KMS-11 (cell line): ENCODE data around the gene GPC3.

Experiments used
- H2AFZ ChIP-seq: fragments of 200-600 bp; sonication (generic); 2 replicates; pipeline ENCODE4 v1.6.1; 2016; ENCODE audit warnings: antibody characterized with exemption, mixed run types, low read depth
- H3K27ac ChIP-seq: fragments of 200-600 bp; sonication (generic); 2 replicates; pipeline ENCODE4 v1.6.1; 2016; ENCODE audit warnings: mild to moderate bottlenecking, mixed run types
- H3K27me3 ChIP-seq: fragments of 200-600 bp; sonication (generic); 2 replicates; pipeline ENCODE4 v1.6.1; 2017; ENCODE audit warnings: mild to moderate bottlenecking, low read depth, mixed run types, moderate library complexity; ENCODE audit not compliant: insufficient read depth
- H3K36me3 ChIP-seq: fragments of 200-600 bp; sonication (generic); 2 replicates; pipeline ENCODE4 v1.6.1; 2017; ENCODE audit warnings: mild to moderate bottlenecking, mixed run types; ENCODE audit not compliant: insufficient read depth
- H3K4me1 ChIP-seq: fragments of 200-600 bp; sonication (generic); 2 replicates; pipeline ENCODE4 v1.6.1; 2016; ENCODE audit warnings: mild to moderate bottlenecking, low read depth, mixed run types; ENCODE audit not compliant: poor library complexity, severe bottlenecking
- H3K4me2 ChIP-seq: fragments of 200-600 bp; sonication (generic); 2 replicates; pipeline ENCODE4 v1.7.0; 2016; ENCODE audit warnings: mild to moderate bottlenecking, mixed run types
- H3K4me3 ChIP-seq: fragments of 200-600 bp; sonication (generic); IDR thresholded peaks from 2 replicates; pipeline ENCODE4 v1.6.1; 2017; ENCODE audit warnings: low read depth, low read length, mixed read lengths; ENCODE audit not compliant: insufficient read depth
- H3K79me2 ChIP-seq: fragments of 200-600 bp; sonication (generic); 2 replicates; pipeline ENCODE4 v1.6.1; 2016; ENCODE audit warnings: low read depth, mixed run types; ENCODE audit not compliant: insufficient read depth
- H3K9ac ChIP-seq: fragments of 200-600 bp; sonication (generic); 2 replicates; pipeline ENCODE4 v1.6.1; 2016; ENCODE audit warnings: mild to moderate bottlenecking, mixed run types
- H4K20me1 ChIP-seq: fragments of 200-600 bp; sonication (generic); 2 replicates; pipeline ENCODE4 v1.6.1; 2016; ENCODE audit warnings: mild to moderate bottlenecking, mixed run types; ENCODE audit not compliant: insufficient read depth
- TF ChIP-seq, protein P1 (sequence below): fragments of 200-600 bp; sonication (generic); conservative IDR thresholded peaks from 2 replicates; pipeline ENCODE4 v1.6.1; 2017; ENCODE audit warnings: low read depth, mild to moderate bottlenecking, antibody characterized with exemption, low read length, moderate library complexity, mixed read lengths

The GPC3 gene

DNA sequence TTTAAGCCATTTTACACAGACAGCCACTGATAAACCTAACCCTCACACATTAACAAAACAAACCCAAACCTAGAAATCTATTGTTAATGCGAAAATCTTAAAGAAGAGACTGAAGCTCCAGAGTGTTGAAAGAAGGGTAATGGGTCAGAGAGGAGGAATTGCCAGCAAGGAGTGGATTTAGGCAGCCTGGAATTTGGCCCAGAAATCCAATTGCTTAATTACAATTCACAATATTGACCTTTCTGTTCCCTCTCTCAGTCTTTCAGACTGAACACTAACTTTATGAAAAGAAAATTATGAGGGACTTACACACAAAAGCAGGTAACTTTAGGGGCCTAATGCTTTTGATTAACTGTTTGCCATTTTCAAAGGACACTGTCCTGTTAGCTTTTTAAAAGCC is 384.9 kb downstream of the GPC3 start:
- Histone ChIP-seq H3K79me2 (no peaks in the 10 kb centered on the region), H3K4me3 (no peak overlapping the region), H3K4me2 (no peak overlapping the region), H3K9ac (no peak overlapping the region), H3K27me3 (no peaks in the 10 kb centered on the region), H4K20me1 (no peaks in the 10 kb centered on the region), H3K27ac (no peak overlapping the region), H3K4me1 (no peaks in the 10 kb centered on the region), H3K36me3 (no peaks in the 10 kb centered on the region), H2AFZ (no peak overlapping the region)
- TF ChIP-seq, protein P1, sequence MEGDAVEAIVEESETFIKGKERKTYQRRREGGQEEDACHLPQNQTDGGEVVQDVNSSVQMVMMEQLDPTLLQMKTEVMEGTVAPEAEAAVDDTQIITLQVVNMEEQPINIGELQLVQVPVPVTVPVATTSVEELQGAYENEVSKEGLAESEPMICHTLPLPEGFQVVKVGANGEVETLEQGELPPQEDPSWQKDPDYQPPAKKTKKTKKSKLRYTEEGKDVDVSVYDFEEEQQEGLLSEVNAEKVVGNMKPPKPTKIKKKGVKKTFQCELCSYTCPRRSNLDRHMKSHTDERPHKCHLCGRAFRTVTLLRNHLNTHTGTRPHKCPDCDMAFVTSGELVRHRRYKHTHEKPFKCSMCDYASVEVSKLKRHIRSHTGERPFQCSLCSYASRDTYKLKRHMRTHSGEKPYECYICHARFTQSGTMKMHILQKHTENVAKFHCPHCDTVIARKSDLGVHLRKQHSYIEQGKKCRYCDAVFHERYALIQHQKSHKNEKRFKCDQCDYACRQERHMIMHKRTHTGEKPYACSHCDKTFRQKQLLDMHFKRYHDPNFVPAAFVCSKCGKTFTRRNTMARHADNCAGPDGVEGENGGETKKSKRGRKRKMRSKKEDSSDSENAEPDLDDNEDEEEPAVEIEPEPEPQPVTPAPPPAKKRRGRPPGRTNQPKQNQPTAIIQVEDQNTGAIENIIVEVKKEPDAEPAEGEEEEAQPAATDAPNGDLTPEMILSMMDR = no peak

DNA sequence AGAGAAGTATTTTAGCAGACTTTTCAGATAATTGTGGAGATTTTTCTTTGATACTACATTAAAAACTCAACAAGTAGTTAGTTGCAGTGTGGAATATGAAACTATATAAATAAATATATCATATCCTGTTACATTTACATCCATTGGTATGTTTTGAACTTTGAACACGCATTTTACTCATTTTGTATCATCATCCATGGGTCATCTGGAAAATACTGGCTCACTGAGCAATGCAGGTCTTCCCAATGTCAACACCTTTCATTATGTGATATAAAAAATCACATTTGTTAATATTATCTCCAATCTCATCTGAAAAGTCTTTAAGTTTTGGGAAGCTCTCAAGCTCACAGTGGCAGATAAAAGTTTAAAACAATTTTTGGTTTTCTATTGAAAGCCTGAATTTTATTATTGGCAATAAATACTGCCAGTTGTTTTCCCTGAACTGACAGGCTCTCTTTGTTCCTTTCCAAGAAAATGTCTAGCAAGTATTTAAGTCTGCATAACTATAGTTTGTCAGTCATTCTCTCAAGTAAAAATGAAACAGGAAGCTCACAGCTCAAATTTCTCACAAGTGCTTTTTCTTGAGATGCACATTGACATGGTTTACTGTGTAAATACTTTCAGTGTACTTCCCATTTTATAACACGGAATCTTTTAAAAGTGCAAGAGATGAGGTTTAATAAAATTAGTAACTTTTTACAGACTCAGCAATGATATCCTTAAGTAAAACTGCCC is 386.6 kb downstream of the GPC3 start:
- H3K4me3 ChIP-seq = no peak overlapping the region
- H2AFZ ChIP-seq = no peak overlapping the region
- no peak overlapping the region for H3K9ac ChIP-seq
- H4K20me1 ChIP-seq = no peaks in the 10 kb centered on the region
- no peaks in the 10 kb centered on the region for H3K27me3 ChIP-seq
- H3K79me2 ChIP-seq = no peaks in the 10 kb centered on the region
- H3K27ac ChIP-seq = no peak overlapping the region
- no peak overlapping the region for H3K4me2 ChIP-seq
- TF ChIP-seq, protein P1 = no peak
- H3K4me1 ChIP-seq = no peaks in the 10 kb centered on the region
- no peaks in the 10 kb centered on the region for H3K36me3 ChIP-seq

DNA sequence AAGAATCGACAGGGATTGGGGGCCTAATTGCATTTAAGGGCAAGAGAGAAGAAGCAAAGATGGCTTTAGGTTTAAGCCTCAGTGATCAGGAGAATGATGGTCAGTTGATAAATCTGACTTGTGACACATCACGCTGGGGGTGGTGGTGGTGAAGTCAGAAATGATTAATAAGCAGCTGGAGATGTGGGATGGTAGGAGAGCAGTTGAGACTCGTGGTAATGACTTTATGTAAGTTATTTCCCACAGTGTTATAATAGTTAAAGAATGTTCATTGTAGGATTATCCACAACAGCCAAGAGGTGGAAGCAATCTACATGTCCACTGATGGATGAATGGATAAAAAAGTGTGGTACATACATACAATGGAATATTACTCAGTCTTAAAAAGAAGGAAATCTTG is 391.2 kb downstream of the GPC3 start:
- H4K20me1 ChIP-seq = no peaks in the 10 kb centered on the region
- no peaks in the 10 kb centered on the region for H3K79me2 ChIP-seq
- no peak overlapping the region for H2AFZ ChIP-seq
- H3K4me1 ChIP-seq = no peaks in the 10 kb centered on the region
- H3K27ac ChIP-seq = no peak overlapping the region
- no peak overlapping the region for H3K4me2 ChIP-seq
- H3K9ac ChIP-seq = no peak overlapping the region
- TF ChIP-seq, protein P1 = no peak
- no peak overlapping the region for H3K4me3 ChIP-seq
- H3K36me3 ChIP-seq = no peaks in the 10 kb centered on the region
- H3K27me3 ChIP-seq = no peaks in the 10 kb centered on the region

DNA sequence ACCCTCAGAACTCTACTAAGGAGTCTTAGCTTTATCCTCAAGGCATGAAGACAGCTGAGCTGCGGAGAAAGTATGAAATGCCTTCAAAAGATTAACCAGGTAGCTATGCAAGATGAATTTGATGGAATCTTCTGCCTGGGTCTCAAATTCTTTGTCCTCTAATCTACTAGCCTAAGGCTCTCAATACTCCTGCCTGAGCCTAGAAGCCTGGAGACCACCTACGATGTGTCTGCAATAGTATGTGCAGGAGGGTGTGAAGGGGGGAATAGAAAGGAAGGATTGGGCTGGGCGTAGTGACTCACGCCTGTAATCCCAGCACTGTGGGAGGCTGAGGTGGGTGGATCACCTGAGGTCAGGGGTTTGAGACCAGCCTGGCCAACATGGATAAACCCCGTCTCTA is 391.9 kb downstream of the GPC3 start:
- no peak overlapping the region for H3K4me3 ChIP-seq
- no peak overlapping the region for H3K9ac ChIP-seq
- TF ChIP-seq, protein P1 = no peak
- no peak overlapping the region for H3K4me2 ChIP-seq
- H3K27ac ChIP-seq = no peak overlapping the region
- H3K4me1 ChIP-seq = no peaks in the 10 kb centered on the region
- H3K27me3 ChIP-seq = no peaks in the 10 kb centered on the region
- H4K20me1 ChIP-seq = no peaks in the 10 kb centered on the region
- H3K79me2 ChIP-seq = no peaks in the 10 kb centered on the region
- no peaks in the 10 kb centered on the region for H3K36me3 ChIP-seq
- no peak overlapping the region for H2AFZ ChIP-seq
